GM21723 (cell line): ENCODE measurements around the gene TRIM7.
"Not testable (repeated sequence)": the region's sequence is repeated elsewhere in the genome, so short reads cannot be mapped to it uniquely, and the experiment has no call there.

Source experiments
- ATAC-seq: cut with Tn5 transposase; IDR thresholded peaks from one replicate; pipeline ENCODE4 v1.9.1; 2021; ENCODE audit warnings: mild to moderate bottlenecking, moderate library complexity; ENCODE audit not compliant: unreplicated experiment

Gene TRIM7

GRCh38 chr5:181159286-181160151, 45.5 kb downstream of the TRIM7 start:
- ATAC-seq: peak; percentile 74

GRCh38 chr5:181158869-181159268, 46.1 kb downstream of the TRIM7 start:
- no peak for ATAC-seq

- no peak for ATAC-seq
Measured at GRCh38 chr5:181156758-181157157, 48.2 kb downstream of the TRIM7 start.

GRCh38 chr5:181153814-181154213, 51.2 kb downstream of the TRIM7 start:
- no peak for ATAC-seq

GRCh38 chr5:181152406-181152805, 52.6 kb downstream of the TRIM7 start:
- ATAC-seq: no peak

GRCh38 chr5:181151146-181151545, 53.9 kb downstream of the TRIM7 start:
- ATAC-seq: no peak

GRCh38 chr5:181149806-181150733, 54.9 kb downstream of the TRIM7 start:
- no peak for ATAC-seq

- no peak for ATAC-seq
Measured at GRCh38 chr5:181149355-181149754, 55.6 kb downstream of the TRIM7 start.

- ATAC-seq: not testable (repeated sequence)
Measured at GRCh38 chr5:181146927-181147636, 57.9 kb downstream of the TRIM7 start, which contains the start of gene OR2V2. OR2V2 (plus strand) TSS chr5:181147586; CDS start chr5:181154943, 7,357 bp downstream.

GRCh38 chr5:181145133-181145532, 59.9 kb downstream of the TRIM7 start:
- ATAC-seq: no peak
